DND-41 (cell line): ENCODE results near the gene SPINT2.

Experiments
- EZH2 ChIP-seq: IDR thresholded peaks from 3 replicates; pipeline ENCODE4 v1.6.1; 2012; ENCODE audit warnings: borderline replicate concordance, low read depth, mild to moderate bottlenecking, moderate library complexity, low read length, inconsistent platforms; ENCODE audit not compliant: severe bottlenecking
- TF ChIP-seq, protein P1 (sequence below): IDR thresholded peaks from 2 replicates; pipeline ENCODE4 v1.5.1; 2012; ENCODE audit warnings: borderline replicate concordance, low read length, moderate library complexity, mild to moderate bottlenecking; ENCODE audit not compliant: poor library complexity, severe bottlenecking; ENCODE audit errors: extremely low read depth

DNA sequence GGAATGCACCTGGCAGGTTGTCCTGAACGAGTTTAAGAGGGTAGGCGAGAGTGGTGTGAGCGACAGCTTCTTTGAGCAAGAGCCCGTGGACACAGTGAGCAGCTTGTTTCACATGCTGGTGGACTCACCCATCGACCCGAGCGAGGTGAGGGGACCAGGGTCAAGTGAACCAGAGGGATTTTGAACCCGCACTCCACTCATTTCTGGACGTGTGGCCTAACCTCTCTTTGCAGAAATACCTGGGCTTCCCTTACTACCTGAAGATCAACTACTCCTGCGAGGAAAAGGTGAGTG, 72.9 kb downstream of the SPINT2 start:
- TF ChIP-seq, protein P1, sequence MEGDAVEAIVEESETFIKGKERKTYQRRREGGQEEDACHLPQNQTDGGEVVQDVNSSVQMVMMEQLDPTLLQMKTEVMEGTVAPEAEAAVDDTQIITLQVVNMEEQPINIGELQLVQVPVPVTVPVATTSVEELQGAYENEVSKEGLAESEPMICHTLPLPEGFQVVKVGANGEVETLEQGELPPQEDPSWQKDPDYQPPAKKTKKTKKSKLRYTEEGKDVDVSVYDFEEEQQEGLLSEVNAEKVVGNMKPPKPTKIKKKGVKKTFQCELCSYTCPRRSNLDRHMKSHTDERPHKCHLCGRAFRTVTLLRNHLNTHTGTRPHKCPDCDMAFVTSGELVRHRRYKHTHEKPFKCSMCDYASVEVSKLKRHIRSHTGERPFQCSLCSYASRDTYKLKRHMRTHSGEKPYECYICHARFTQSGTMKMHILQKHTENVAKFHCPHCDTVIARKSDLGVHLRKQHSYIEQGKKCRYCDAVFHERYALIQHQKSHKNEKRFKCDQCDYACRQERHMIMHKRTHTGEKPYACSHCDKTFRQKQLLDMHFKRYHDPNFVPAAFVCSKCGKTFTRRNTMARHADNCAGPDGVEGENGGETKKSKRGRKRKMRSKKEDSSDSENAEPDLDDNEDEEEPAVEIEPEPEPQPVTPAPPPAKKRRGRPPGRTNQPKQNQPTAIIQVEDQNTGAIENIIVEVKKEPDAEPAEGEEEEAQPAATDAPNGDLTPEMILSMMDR: no peak
- TF ChIP-seq EZH2: no peak
